HG02852 (cell line): Measurements from ENCODE around the gene MED12L.
A peak's percentile ranks its signal among the peaks of the same experiment; 100 is the strongest.
"Not testable (repeated sequence)": the region's sequence is repeated elsewhere in the genome, so short reads cannot be mapped to it uniquely, and the experiment has no call there.

ENCODE experiments used
- ATAC-seq: cut with Tn5 transposase; IDR thresholded peaks from one replicate; pipeline ENCODE4 v1.9.1; 2021; ENCODE audit warnings: mild to moderate bottlenecking, moderate library complexity; ENCODE audit not compliant: unreplicated experiment

Gene MED12L, protein sequence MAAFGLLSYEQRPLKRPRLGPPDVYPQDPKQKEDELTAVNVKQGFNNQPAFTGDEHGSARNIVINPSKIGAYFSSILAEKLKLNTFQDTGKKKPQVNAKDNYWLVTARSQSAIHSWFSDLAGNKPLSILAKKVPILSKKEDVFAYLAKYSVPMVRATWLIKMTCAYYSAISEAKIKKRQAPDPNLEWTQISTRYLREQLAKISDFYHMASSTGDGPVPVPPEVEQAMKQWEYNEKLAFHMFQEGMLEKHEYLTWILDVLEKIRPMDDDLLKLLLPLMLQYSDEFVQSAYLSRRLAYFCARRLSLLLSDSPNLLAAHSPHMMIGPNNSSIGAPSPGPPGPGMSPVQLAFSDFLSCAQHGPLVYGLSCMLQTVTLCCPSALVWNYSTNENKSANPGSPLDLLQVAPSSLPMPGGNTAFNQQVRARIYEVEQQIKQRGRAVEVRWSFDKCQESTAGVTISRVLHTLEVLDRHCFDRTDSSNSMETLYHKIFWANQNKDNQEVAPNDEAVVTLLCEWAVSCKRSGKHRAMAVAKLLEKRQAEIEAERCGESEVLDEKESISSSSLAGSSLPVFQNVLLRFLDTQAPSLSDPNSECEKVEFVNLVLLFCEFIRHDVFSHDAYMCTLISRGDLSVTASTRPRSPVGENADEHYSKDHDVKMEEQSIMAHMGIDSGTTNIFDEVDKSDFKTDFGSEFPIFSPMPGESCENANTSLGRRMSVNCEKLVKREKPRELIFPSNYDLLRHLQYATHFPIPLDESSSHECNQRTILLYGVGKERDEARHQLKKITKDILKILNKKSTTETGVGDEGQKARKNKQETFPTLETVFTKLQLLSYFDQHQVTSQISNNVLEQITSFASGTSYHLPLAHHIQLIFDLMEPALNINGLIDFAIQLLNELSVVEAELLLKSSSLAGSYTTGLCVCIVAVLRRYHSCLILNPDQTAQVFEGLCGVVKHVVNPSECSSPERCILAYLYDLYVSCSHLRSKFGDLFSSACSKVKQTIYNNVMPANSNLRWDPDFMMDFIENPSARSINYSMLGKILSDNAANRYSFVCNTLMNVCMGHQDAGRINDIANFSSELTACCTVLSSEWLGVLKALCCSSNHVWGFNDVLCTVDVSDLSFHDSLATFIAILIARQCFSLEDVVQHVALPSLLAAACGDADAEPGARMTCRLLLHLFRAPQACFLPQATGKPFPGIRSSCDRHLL (N-terminal part only)

DNA sequence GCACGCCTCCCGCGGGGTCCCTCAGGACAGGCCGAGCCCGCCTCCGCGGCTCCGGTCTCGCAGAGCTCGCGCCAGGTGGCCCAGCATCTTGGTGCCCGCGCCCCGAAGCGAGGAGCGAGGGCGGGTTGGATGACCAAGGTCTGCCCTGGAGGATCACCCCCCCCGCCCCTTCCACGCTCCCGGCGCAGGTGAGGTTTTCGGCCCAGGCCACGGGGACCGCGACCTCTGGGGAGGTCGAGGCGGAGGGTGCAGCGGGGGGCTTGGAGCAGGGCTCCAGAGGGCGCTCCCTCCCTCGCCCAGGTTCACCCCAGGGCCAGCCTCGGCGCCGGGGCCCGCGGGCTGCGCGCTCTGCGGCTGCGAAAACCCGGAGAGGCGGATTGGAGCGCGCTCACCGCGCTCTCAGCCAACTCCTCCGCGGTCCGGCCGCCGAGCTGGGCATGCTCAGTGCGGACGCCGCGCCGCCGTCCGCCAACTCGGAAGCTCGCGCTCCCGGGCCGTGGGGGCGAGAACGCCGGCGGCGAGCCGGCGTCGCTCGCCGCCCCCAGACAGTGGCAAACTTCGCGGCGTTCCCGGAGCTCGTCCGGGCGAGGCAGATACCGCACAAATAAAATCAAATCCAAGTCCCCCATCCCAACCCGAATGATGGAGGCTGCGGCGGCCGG lies at the start of gene MED12L:
MED12L (plus strand) TSS at position 438 of the 662 bp plus-strand sequence. CDS start 1,263 bp downstream, outside the sequence.
- peak; percentile 66 for ATAC-seq

DNA sequence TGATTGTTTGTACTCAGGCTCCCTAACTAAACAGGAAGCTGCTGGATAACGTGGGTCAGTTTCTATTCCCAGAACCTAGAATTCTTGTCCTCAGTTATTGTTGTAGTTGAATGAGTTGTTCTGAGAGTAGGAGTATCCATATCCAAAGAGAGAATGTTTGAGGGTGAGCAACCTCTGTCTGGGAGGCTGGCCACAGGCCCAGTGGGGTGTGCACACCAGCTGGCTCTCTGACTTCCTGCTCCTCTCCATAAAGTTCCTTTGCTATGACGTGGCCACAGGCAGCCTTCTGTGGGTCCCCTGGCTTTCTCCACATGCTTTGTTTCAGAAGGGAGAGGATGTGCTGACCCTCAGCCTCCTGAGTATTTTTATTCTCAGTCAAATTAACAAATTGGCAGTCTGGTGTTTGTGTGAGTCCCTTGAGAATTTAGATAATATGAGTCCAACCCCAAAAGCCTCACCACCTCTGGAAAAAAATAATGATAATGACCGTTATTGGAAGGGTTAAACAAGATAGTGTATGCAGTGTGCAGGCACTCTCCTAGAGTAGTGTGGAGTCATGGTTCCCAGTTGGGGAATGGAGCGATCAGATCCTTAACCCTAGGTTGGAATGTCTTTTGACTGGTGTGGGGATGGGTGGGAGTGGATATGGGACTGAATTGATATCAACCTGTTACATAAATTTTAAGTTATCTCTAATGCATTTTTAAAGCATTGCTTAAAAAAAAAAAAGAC lies 47.6 kb upstream of the MED12L start:
- ATAC-seq, result no peak

DNA sequence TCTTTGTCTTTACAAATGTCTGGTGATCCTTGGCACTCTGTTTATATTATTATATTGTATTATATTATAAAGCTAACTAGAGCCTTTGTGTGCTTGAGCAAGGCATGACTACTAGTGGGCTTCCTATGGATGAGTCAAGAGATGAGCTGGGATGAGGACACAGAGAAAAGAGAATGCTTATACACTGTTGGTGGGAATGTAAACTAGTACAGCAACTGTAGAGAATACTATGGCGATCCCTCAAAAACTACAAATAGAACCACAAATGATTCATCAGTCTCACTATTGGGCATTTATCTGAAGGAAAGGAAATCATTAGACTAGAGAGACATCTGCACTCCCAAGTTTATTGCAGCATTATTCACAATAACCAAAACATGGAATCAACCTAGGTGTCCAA lies 40.8 kb upstream of the MED12L start:
- ATAC-seq, result no peak

GRCh38 chr3:151047636-151048035 lies 37.8 kb upstream of the MED12L start:
- no peak for ATAC-seq

DNA sequence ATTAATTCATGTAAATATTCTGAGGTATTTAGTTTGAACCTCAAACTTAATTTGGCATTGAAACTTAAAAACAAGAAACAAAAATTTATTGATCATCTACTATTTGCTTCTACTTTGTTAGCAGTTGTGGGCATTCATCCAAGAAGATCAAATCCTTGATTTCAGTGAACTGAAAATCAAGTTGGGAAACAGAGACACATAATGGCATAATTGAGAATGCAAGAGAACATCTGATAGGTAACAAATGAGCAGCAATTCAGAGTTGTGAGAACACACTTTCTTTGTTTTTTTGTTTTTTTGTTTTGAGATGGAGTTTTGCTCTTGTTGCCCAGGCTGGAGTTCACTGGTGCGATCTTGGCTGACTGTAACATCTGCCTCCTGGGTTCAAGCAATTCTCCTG lies 33.9 kb upstream of the MED12L start:
- ATAC-seq, result no peak

GRCh38 chr3:151052346-151052745 lies 33.1 kb upstream of the MED12L start:
- no peak for ATAC-seq

DNA sequence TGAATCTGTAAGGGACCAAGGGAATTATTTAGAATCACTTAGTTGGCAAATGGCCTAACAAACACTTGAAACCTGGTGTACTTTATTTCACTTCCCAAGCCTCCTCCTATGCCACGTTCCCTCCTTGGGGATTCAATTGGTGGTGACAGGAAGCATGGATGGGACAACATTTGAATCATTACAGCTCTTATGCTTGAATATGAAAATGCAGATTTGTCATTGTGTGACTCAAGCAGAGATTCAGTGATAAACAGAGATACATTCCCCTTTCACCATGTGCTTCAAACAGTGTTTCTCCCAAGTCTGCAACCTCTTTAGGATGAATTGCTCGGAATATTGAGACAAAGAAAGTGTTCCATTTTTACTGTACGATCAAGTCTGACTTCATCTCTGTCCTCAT lies 32.7 kb upstream of the MED12L start:
- no peak for ATAC-seq

DNA sequence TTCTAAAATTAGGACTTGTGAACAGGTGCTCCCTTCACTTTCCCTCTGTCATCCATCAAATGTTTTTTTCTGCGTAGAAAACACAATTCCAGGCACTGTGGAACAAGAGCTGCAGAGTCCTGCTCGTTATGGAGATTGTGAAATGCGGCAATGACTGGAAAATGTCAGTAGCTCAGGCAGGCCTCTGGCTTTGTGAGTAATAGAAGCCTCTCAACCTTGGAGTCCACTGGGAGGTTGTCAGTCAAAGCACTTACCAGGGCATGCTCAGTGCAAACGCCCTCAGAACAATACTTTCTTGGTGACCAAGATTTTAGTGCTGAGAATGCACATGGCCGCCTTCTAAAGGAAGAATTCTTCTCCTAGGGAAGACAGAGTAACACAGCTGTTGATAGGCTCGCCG lies 26.7 kb upstream of the MED12L start:
- no peak for ATAC-seq

GRCh38 chr3:151062611-151063010 lies 22.9 kb upstream of the MED12L start:
- ATAC-seq, result no peak

GRCh38 chr3:151067158-151067557 lies 18.3 kb upstream of the MED12L start:
- ATAC-seq, result no peak

- not testable (repeated sequence) for ATAC-seq
Observed at GRCh38 chr3:151072842-151073241, 12.6 kb upstream of the MED12L start.

GRCh38 chr3:151074256-151074655 lies 11.2 kb upstream of the MED12L start:
- ATAC-seq, result no peak

DNA sequence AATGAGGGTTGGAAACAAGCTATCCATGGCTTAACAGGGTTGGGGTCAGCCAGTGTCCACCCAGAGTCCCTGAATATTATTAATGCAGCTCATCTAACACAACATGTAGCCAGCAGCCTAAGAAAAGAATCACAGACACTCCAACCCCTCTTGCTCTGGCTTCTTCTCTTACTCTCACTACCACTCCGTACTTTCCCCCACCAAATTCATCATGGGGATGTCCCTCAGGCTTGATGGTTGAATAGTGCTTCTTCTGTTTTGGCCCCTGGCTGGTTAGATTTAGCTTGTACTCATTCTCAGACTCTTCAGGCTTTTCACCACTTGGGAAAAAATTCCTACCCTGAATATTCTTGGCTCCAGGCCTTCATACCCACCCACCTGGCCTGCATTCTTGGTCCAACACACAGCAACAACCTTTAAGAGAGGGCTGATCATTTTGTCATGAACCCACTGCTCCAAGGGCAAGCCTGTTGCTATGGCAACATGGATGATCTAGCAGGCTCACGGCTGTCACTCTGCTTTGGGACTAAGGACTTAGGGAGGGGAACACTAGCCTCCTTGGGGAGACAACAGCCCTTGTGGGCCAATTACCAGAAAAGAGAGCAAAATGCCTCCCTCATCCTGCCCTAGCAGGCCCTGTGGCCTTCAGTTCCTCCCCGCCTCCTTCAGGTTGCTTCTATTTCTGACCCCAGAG lies 9.4 kb upstream of the MED12L start:
- ATAC-seq, result no peak

- ATAC-seq, result no peak
Observed at GRCh38 chr3:151076626-151077025, 8.8 kb upstream of the MED12L start.

GRCh38 chr3:151081082-151081481 lies 4.4 kb upstream of the MED12L start:
- ATAC-seq, result not testable (repeated sequence)

GRCh38 chr3:151082880-151083838 lies 2.3 kb upstream of the MED12L start:
- ATAC-seq, result no peak

GRCh38 chr3:151084893-151085226 lies 604 bp upstream of the MED12L start:
- no peak for ATAC-seq

DNA sequence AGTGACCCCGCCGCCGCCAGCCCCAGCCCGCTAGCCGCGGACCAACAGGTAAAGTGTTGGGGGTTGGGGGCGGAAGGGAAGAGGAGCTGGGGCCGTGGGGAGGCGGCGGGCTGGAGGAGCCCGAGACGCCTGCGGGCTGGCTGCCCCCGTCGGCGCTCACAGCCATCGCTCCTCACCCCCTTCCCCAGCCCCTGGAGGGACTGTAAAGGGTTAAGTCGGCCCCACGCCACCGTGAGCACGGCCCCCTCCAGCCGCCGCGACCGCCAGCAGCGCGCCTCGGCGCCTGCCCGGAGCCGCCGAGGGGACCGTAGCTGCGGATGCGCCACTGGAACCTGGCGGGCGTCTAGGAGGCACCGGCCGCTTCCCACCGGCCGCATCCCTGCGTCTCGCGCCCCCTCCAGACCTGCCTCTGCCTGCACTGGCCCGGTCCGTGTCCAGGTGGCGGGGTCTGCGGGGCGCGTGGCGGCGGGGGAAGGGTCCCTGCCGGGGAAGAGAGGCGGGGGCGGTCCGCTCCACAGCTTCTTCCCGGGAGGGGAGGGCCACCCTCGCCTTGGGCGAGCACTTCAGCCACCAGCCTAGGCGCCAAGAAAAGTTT lies 522 bp downstream of the MED12L start:
- peak; percentile 20 for ATAC-seq
